ENCODE measurements around the gene FNDC8.
"Not testable (repeated sequence)": the region's sequence is repeated elsewhere in the genome, so short reads cannot be mapped to it uniquely, and the experiment has no call there.

Gene FNDC8

DNA sequence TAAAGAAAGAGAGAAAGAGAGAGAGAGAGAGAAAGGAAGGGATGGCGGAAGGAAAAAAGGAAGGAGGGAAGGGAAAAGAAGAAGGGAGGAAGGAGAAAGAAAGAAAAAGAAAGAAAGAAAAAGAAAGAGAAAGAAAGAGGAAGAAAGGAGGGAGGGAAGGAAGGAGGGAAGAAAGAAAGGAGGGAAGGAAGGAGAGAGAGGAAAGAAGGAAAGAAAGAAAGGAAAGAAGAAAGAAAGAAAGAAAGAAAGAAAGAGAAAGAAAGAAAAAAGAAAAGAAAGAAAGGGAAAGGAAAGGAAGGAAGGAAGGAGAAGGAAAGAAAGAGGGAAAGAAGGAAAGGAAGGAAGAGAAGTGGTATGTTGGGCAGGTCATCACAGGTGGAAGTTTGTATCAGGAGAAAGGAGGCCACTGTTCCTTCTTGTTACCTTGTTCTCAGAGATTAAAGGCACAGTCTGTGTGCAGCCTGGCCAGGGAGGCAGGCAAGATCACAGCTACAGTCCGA lies 53.5 kb downstream of the FNDC8 start:
- no peak for DNase-seq

DNA sequence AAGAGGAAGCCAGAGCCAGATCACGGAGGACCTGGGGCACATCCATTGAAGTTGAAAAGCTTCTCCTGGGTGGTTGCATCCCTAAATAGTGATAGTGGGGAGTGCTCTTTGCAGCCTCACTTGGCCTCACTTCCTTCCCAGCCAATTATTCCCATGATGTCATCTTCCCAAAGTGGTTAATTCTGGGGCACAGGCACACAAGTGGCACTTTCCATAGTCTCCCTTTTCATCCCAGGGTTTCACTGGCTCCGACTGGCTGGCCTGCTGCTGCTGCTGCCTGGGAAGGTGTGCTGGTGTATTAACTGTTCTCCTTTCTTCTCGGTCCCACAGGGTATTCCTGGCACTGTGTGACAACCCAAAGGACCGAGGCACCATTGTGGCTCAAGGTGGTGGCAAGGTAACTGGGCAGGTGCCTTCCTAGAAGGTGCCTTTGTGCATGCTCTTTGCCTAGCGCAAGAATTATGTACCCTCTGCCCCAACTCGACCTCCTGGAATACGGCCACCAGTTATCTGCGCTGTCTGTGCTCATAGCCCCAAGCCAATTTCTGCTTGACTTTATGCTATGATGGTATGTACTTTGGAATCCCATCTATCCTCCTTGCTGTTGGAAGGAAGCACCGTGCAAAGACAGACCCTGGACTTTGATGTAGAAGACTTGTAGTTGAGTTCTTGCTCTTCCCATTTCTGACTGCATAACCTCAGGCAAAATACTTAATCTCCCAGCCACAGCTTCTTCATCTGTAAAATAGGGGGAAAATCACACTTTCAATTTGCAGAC lies 54.4 kb downstream of the FNDC8 start:
- no peak for DNase-seq

DNA sequence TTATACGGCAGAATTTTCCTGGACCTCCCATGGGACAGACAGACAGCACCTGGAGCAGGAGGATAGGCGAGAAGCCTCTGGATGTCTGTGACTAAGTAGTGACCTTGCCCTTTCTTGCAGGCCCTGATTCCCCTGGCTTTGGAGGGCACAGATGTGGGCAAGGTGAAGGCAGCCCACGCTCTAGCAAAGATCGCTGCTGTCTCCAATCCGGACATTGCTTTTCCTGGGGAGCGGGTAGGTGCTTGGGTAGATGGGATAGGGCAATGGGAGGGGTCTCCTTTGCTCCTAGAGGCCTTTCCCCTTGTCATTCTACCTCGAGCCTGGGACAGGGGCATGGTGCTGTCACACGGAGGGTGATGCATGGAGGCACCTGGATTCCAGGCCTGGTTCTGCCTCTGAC lies 55.5 kb downstream of the FNDC8 start:
- no peak for DNase-seq

DNA sequence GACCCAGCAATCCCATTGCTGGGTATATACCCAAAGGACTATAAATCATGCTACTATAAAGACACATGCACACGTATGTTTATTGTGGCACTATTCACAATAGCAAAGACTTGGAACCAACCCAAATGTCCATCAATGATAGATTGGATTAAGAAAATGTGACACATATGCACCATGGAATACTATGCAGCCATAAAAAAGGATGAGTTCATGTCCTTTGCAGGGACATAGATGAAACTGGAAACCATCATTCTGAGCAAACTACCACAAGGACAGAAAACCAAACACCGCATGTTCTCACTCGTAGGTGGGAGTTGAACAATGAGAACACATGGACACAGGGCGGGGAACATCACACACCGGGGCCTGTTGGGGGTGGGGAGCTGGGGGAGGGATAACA lies 58.0 kb downstream of the FNDC8 start:
- DNase-seq: not testable (repeated sequence)
